DMS 273 treated with DMSO at 0.1 percent for 48 hours (cell line): ENCODE measurements around the gene BRSK1.

Experiments used
- DNase-seq: peaks from one replicate; lab custom pipeline; 2025; lab: John Stamatoyannopoulos, UW

The BRSK1 gene

DNA sequence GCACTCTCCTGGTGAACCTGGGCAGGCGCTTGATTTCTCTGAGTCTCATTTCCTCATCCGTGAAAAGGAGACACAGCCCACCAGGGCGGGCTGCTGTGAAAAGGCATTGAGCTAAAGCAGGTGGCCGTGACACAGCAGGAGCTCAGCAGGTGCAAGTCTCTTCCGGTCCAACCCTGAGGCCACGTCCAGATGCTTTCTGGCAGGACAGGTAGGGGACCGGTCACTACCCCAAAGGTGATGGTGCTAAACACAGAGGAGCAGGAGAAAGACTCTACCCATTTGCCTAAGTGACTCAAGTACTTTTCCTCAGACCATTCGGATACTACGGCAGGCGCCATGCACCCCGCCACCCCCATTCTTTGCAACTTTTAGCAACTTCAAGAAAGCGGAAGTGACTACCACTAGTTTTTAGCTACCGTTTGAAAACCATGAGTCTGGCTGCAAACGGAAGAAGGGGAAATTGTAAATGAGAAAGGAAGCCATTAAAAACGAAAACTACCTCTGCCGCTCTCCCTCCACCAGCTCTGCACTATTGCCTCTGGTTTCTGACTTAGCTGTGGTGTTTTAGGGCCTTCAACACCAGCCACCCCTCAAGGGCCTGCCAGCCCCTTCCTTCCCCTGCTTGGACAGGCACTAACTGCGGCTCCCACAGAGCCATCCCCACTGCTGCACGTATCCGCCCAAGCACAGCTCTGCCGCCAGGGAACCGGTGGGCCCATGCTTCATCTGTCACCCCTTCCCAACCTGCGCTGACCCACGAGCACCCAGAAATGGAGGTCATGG lies 29.8 kb upstream of the BRSK1 start:
- no peak for DNase-seq

DNA sequence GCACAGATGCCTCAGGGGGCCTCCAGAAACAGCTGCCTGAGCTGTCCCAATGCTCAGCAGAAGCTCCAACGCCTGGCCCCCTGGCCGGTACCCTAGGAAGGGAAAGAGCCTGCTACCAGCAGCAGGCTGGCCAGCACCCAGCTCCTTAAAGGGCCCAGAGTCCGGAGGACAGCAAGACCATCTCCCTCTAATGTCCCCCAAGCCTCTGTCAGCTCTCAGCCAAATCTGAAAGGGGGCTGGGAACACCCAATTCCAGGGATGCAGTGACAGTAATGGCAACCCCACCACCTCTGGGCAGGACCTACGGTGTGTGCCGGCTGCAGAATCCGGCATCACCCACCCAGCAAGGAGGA lies 29.2 kb upstream of the BRSK1 start:
- DNase-seq, result no peak

DNA sequence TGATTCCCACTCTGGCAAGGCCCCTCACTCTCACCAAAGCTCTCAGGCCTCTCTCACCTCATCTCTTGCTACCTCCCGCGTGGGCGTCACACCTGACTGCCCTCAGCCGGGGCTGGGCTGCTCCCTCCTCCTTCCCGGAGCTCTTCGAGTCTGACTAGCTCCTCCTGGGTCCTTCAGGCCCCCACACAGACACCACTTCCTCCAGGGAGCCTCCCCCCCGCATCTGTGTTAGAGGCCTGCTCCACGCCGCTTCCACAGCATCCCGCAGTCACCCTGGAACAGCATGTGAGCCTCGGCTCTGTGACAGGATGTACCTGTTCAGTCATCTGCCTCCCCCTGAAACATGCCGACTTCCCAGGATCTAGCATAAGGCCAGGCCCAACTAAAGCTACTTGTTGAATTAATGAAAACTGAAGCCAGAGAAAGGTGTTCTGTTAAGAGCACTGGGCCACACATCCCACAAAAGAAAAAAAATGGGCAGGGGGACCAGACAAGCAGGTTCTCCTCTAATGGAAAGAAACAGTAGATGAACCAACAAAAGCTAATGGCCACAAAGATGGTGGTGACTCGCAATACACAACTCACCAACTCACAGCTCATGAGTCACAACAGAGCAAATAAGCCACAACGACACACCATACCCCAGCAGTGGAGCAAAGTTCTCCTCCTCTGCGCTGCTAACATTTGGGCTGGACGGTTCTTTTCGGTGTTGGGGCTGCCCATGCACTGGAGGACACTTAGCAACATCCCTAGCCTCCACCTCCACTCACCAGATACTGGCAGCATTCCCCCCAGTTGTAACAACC lies 28.0 kb upstream of the BRSK1 start:
- no peak for DNase-seq

- no peak for DNase-seq
These were observed 27.0 kb upstream of the BRSK1 start for GRCh38 chr19:55256562-55257460.

DNA sequence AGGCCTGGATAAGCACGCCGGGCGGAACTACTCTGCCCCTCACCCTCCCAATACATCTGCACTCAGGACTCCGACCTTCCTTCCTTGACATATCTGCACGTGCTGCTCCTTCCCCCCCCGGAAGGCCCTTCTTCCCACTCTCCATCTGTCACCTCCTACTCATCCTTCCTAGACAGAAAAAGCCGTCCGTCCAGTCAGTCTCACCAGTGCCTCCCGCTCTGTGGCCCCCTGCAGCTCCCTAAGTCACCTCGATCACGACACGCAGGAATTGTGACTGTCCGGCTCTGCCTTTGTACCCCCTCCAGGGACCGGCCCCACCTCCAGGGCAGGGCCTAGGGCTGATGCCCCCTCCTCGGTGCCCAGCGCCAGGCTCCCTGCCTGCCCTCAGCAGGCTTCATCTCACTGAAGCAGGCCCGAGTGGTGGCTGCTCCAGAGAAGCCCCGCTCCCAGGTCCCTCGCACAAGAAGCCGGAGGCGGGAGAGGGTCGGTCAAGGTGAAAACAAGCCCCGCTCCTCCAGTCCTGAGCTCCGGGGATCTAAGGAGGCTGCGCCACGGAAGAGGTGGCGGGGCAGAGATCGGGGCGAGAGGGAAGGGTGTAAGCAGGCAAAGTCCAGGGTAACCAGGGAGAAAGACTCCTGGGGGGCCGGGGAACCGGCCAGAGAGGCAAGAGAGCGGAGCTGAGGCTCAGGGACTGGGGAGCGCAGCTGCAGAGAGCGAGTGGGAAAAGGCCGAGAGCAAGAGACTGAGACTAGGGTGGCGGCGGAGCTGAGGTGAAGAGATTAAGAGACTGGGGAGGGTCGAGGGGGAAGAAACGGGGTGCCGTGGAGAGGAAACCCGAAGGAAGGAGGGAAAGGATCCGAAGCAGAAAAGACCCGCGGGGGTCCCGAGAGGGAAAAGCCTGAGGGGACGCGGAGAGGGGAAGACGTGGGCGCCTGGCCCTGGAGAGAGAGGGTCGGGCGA lies 26.1 kb upstream of the BRSK1 start:
- no peak for DNase-seq

GRCh38 chr19:55258476-55258827 lies 25.3 kb upstream of the BRSK1 start:
- DNase-seq, result no peak

GRCh38 chr19:55258828-55259539 lies 24.8 kb upstream of the BRSK1 start, which contains the start of gene PPP6R1:
Gene PPP6R1 (minus strand): TSS chr19:55259017. CDS start chr19:55247103, 11,914 bp downstream.
- peak; percentile 99 for DNase-seq

GRCh38 chr19:55259540-55260210 lies 24.1 kb upstream of the BRSK1 start:
- no peak for DNase-seq

DNA sequence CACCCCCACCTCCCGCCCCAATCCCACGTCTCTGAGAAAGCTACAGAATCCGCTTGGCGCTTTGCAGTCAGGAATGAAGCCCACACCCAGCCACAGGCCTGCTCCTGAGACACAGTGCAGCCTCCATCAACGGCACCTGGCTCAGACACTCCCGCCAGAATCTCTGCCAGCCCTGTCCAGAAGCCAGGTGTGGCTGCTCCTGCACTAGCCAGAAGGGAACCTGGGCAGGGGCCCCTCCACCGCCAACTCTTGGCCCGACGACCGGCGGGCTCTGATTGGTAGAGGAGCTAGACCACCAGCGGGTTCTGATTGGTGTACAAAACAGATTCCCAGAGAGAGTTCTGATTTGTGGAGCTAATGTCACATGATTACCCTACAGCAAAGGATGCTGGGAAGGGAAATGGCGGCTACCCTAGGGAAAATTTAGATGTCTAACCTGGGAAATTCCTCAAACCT lies 22.1 kb upstream of the BRSK1 start:
- no peak for DNase-seq

DNA sequence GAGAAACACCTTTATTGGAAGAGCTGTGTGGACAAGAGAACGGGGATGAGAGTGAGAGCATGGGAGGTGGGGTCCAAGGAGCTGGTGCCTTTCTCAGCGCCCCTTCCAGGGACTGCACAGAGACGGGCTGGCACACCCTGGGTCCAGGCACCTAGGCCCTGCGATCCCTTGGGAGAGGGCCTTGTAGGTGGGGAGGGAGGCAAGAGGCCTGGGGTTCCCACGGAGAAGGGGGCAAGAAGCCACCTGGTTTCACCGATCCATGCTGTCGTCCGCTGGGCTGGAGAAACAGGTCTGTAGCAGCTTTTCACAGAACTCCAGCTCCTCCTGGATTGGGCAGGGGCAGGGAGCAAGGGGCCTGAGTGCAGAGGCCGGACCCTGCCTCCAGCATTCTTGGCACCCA lies 21.4 kb upstream of the BRSK1 start:
- no peak for DNase-seq

- DNase-seq, result no peak
These were observed 19.3 kb upstream of the BRSK1 start for GRCh38 chr19:55264531-55264930.

GRCh38 chr19:55265173-55265572 lies 18.6 kb upstream of the BRSK1 start:
- no peak for DNase-seq

DNA sequence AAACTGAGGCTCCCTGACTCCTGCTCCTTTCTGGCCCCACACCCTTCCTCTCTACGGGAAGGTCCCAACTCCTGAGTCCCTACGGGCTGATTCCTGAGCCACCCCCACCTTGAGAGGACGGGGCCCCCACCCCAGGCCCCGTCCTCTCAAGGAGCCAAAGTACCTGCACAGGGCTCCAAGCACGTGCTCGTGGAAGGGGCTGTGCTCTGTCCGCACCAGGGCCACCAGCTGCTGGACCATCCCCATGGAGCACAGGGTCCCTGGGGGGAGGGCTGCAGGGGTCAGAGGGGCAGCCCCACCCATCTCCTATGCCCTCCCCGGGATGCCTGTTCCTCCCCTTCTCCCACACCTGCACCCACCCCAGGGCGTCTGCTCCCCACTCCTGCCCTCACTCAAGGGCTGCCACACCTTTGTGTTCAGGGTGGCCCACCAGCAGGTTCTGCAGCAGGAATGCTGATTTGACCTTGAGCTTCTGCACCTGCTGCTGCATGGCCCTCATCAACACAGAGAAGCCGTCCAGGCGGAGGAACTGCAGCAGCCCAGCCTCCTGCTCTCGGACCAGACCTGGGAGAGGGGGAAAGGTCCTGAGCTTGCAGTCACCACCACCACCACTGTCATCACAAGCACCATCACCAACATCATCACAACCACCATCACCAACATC lies 17.9 kb upstream of the BRSK1 start:
- no peak for DNase-seq

- DNase-seq, result no peak
These were observed 17.4 kb upstream of the BRSK1 start for GRCh38 chr19:55266404-55266803.

DNA sequence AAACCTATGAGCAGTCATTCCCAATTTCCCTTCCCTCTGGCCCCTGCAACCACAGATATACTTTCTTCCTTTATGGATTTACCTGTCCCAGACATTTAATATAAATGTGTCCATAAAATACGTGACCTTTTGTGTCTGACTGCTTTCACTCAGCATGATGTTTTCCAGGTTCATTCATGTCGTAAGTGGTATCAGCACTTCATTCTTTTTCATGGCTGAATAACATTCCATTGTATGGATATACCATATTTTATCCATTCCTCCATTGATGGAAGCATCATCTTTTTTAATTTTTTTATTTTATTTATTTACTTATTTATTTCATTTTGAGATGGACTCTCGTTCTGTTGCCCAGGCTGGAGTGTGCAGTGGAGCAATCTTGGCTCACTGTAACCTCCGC lies 17.0 kb upstream of the BRSK1 start:
- DNase-seq, result no peak

DNA sequence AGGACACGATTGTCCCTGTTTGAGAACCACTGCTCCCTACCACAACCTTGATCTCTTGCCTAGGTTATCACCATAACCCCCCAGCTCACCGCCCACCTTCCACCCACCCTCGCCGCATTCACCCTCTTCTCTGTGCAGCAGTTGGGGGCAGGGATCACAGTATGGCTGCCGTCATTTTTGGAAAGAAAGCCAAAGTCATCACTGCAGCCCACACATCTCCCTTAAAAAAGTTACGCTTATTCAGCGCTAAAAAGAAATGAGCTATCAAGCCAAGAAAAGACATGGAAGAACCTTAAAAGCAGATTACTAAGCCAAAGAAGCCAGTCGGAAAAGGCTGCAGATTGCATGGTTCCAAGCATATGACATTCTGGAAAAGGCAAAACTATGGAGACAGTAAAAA lies 14.5 kb upstream of the BRSK1 start:
- DNase-seq, result no peak

- DNase-seq, result no peak
These were observed 13.4 kb upstream of the BRSK1 start for GRCh38 chr19:55270172-55270942.

- DNase-seq, result no peak
These were observed 11.7 kb upstream of the BRSK1 start for GRCh38 chr19:55272142-55272541.
